ENCODE measurements around the gene PPP6R3. TPM values are rescaled to one million over a fixed set of nuclear protein-coding genes. Genes with fewer than 3 reads are reported as not detected.

The PPP6R3 gene
- total and polyA plus RNA-seq, 2 of the 13 experiments (the other 11 are each of a cell fraction or from before 2014, with no cell fraction given) = 41.2 to 83.4 TPM

DNA sequence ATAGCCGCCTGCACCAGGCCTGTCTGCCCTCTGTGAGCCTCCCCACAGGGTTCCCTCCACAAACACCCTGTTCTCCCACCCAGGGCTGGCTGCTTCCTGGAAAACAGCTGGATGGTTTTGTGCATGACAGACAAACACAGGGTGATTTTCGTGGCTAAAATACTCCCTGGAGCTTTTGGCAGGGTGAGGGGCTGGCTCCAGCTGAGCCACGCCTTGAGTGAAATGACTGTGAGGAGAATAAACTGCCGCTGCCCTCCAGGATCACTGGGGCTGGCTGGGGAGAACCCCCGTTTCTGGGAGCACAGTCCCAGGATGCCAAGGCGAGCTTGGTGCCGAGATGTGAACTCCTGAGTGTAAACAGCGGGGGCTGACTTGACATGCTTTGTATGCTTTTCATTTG is 20.3 kb upstream of the PPP6R3 start:
- Histone ChIP-seq H3K79me2 (ENCODE audit: insufficient read depth, low read length) (no peaks in the 10 kb centered on the region), H3K4me3 (replicated peaks in 1 of 3; ENCODE audit: insufficient read depth in 1 of 3, low read depth in 2 of 3, low read length in 3 of 3) (no peak overlapping the region), H3K9ac (ENCODE audit: insufficient read depth, low read depth, low read length) (no peak overlapping the region), H3K9me3 (ENCODE audit: low read length) (no peaks in the 10 kb centered on the region), H2AFZ (ENCODE audit: low read length) (no peak overlapping the region), H3K4me2 (ENCODE audit: low read depth, low read length) (no peak overlapping the region), H3K27ac (ENCODE audit: extremely low read length, insufficient read depth, low read length) (no peak overlapping the region), H3K4me1 (ENCODE audit: insufficient read depth, low read length) (no peaks in the 10 kb centered on the region), H4K20me1 (ENCODE audit: insufficient read depth, low read length) (peaks cover 5% of the 10 kb centered on the region; the same call in 1 of the 2 replicates), H3K36me3 (replicated peaks in 1 of 2; ENCODE audit: control insufficient read depth in 1 of 2, insufficient read depth in 2 of 2, low read length in 2 of 2) (peaks cover 44 to 69% of the 10 kb centered on the region in 2 experiments), H3K27me3 (ENCODE audit: control insufficient read depth in 1 of 2, insufficient read depth in 2 of 2, low read length in 2 of 2) (no peaks in the 10 kb centered on the region)
- in situ Hi-C loops (cut with HindIII; ENCODE audit: extremely low pct_ligation_motif_present, low pct_unique_long_range_greater_than_20kb) (no loop called here), intact Hi-C loops (cut with micrococcal nuclease; ENCODE audit: unreplicated experiment) (no loop called here)
- DNase-seq (ENCODE audit: low spot score) (no peak), FAIRE-seq (no peak), ATAC-seq (no peak)
- WGBS (ENCODE audit: low lambda C conversion rate) = 97% methylated on average over 8 of the region's 8 CpGs
- BruUV-seq (replicated peaks) = no TSS peak
- peak; percentile 69 for TF ChIP-seq RBM22 (optimal IDR thresholded peaks at IDR 0.05; ENCODE audit: low read length)
- no peak for TF ChIP-seq TRIM24 (CRISPR knock-in tag; IDR thresholded peaks at IDR 0.05)
- ChIA-PET POLR2A (interaction anchor here (0.5 kb wide), 1 partner anchor 16 kb away, joined by 3 read pairs; no protein-coding TSS in a partner anchor), CTCF (ENCODE audit: low intra/inter-chr PET ratio, low total read pairs) (no interaction called here)

DNA sequence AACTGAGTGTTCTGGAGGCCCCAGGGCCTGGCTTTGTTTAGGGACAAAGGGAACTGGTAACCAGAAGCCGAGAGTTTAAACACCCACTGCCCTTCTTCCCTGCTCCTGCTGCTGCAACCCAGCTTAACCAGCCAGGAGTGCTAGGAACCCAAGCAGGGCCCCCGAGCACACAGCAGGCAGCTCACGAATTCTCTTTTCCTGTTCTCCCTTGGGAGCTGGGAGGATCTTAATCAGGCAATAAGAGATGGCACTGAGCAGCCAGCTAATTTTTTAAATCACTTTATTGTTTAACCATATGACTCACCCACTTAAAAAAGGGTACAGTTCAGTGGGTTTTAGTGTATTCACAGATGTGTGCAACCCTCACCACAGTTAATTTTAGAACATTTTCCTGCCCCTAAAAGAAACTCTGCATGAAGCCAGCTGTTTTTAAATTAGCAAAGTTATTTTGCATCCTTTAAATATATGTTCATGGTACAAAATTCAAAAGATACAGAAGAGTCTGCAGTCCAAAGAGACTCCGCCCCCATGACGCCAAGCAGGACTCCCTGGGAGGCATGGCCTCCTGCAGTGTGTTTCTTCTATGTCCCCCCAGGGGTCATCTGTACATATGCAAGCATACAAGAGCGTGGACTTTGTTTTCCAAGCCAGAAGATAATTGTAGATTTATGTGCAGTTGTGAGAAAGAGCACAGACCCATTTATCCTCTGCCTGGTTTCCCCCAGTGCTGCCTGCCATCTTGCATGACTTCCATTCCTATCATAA is 18.9 kb upstream of the PPP6R3 start:
- CTCF ChIA-PET (ENCODE audit: low intra/inter-chr PET ratio, low total read pairs) = no interaction called here
- Histone ChIP-seq H3K36me3 (replicated peaks in 1 of 2; ENCODE audit: control insufficient read depth in 1 of 2, insufficient read depth in 2 of 2, low read length in 2 of 2) (peaks cover 42 to 69% of the 10 kb centered on the region in 2 experiments), H3K9ac (ENCODE audit: insufficient read depth, low read depth, low read length) (no peak overlapping the region), H3K27me3 (ENCODE audit: control insufficient read depth in 1 of 2, insufficient read depth in 2 of 2, low read length in 2 of 2) (no peaks in the 10 kb centered on the region), H3K9me3 (ENCODE audit: low read length) (no peaks in the 10 kb centered on the region), H2AFZ (ENCODE audit: low read length) (no peak overlapping the region), H3K27ac (ENCODE audit: extremely low read length, insufficient read depth, low read length) (no peak overlapping the region), H4K20me1 (ENCODE audit: insufficient read depth, low read length) (peaks cover 8% of the 10 kb centered on the region; the same call in 1 of the 2 replicates), H3K4me1 (ENCODE audit: insufficient read depth, low read length) (no peaks in the 10 kb centered on the region), H3K79me2 (ENCODE audit: insufficient read depth, low read length) (no peaks in the 10 kb centered on the region), H3K4me2 (ENCODE audit: low read depth, low read length) (no peak overlapping the region), H3K4me3 (replicated peaks in 1 of 3; ENCODE audit: insufficient read depth in 1 of 3, low read depth in 2 of 3, low read length in 3 of 3) (no peak overlapping the region)
- ATAC-seq (no peak), FAIRE-seq (no peak), DNase-seq (ENCODE audit: low spot score) (no peak)
- TSS peak; percentile 28 for BruUV-seq (replicated peaks)
- in situ Hi-C loops (cut with HindIII; ENCODE audit: extremely low pct_ligation_motif_present, low pct_unique_long_range_greater_than_20kb) (no loop called here), intact Hi-C loops (cut with micrococcal nuclease; ENCODE audit: unreplicated experiment) (no loop called here)
- 94% methylated on average over 6 of the region's 6 CpGs for WGBS (ENCODE audit: low lambda C conversion rate)
- POLR2A ChIA-PET = no interaction called here
- TF ChIP-seq, protein P1, sequence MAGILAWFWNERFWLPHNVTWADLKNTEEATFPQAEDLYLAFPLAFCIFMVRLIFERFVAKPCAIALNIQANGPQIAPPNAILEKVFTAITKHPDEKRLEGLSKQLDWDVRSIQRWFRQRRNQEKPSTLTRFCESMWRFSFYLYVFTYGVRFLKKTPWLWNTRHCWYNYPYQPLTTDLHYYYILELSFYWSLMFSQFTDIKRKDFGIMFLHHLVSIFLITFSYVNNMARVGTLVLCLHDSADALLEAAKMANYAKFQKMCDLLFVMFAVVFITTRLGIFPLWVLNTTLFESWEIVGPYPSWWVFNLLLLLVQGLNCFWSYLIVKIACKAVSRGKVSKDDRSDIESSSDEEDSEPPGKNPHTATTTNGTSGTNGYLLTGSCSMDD (CRISPR knock-in tag; IDR thresholded peaks at IDR 0.05) = no peak
- TF ChIP-seq, protein P2, sequence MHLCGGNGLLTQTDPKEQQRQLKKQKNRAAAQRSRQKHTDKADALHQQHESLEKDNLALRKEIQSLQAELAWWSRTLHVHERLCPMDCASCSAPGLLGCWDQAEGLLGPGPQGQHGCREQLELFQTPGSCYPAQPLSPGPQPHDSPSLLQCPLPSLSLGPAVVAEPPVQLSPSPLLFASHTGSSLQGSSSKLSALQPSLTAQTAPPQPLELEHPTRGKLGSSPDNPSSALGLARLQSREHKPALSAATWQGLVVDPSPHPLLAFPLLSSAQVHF (CRISPR knock-in tag; IDR thresholded peaks at IDR 0.05) = no peak
- TF ChIP-seq ZNF777 (CRISPR knock-in tag; IDR thresholded peaks at IDR 0.05) (no peak), HDAC1 (CRISPR knock-in tag; IDR thresholded peaks at IDR 0.05) (no peak), MLLT10 (CRISPR knock-in tag; IDR thresholded peaks at IDR 0.05) (no peak), RELA (CRISPR knock-in tag; IDR thresholded peaks at IDR 0.05) (no peak), PRPF4 (IDR thresholded peaks at IDR 0.05; ENCODE audit: low read depth, low read length, poor library complexity, severe bottlenecking) (no peak), ZIK1 (CRISPR knock-in tag; IDR thresholded peaks at IDR 0.05; ENCODE audit: borderline replicate concordance, low read depth) (no peak), ZNF782 (CRISPR knock-in tag; IDR thresholded peaks at IDR 0.05; ENCODE audit: borderline replicate concordance) (no peak), SP140L (CRISPR knock-in tag; IDR thresholded peaks at IDR 0.05; ENCODE audit: borderline replicate concordance) (no peak), ELF1 (CRISPR knock-in tag; IDR thresholded peaks at IDR 0.05) (no peak)
- TF ChIP-seq, protein P3, sequence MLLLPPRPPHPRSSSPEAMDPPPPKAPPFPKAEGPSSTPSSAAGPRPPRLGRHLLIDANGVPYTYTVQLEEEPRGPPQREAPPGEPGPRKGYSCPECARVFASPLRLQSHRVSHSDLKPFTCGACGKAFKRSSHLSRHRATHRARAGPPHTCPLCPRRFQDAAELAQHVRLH (CRISPR knock-in tag; IDR thresholded peaks at IDR 0.05; ENCODE audit: borderline replicate concordance, low read depth) = no peak
